Measurements from ENCODE around the gene NNMT. TPM values are rescaled to one million over a fixed set of nuclear protein-coding genes. Genes with fewer than 3 reads are reported as not detected.

Gene NNMT
- total and polyA plus RNA-seq, 2 experiments from 2014 or later: 1,043 to 1,317 TPM

GRCh38 chr11:114310095-114310494 is 13.9 kb downstream of the NNMT start:
- Histone ChIP-seq H2AFZ (no peak overlapping the region), H3F3A (ENCODE audit: insufficient read depth) (peaks cover 85% of the 10 kb centered on the region), H3K36me3 (ENCODE audit: low read depth) (peaks cover 56% of the 10 kb centered on the region), H3K9ac (peak overlapping the region; percentile 94), H3K9me3 (ENCODE audit: low read depth) (no peaks in the 10 kb centered on the region), H3K4me3 (peak overlapping the region; percentile 71), H3K4me1 (ENCODE audit: insufficient read depth) (peaks cover 58% of the 10 kb centered on the region), H4K20me1 (ENCODE audit: insufficient read depth) (no peaks in the 10 kb centered on the region; the same call in 1 of the 2 replicates), H3K27me3 (replicated peaks; ENCODE audit: insufficient read depth) (no peaks in the 10 kb centered on the region), H3K9me2 (ENCODE audit: insufficient read depth) (no peaks in the 10 kb centered on the region), H3K27ac (peak overlapping the region; percentile 99), H3K79me2 (ENCODE audit: insufficient read depth) (peaks cover 98% of the 10 kb centered on the region), H3K4me2 (ENCODE audit: unreplicated experiment) (peak overlapping the region; percentile 98)
- TF ChIP-seq EZH2 (IDR thresholded peaks at IDR 0.05; ENCODE audit: insufficient read depth, poor library complexity, severe bottlenecking): no peak
- no peak for TF ChIP-seq EZH2phosphoT487 (IDR thresholded peaks at IDR 0.05; ENCODE audit: insufficient read depth, low read depth)
- peak; percentile 8 for DNase-seq
- in situ Hi-C loops (cut with MboI): no loop called here
- 72 to 74% methylated on average over 2 of the region's 2 CpGs for WGBS, 2 experiments (ENCODE audit: low coverage in 1 of 2, low lambda C conversion rate in 2 of 2, missing lambda C conversion rate in 2 of 2)

- peaks cover 73% of the 10 kb centered on the region for H3K36me3 ChIP-seq (ENCODE audit: low read depth)
- no peak overlapping the region for H2AFZ ChIP-seq
- no peaks in the 10 kb centered on the region for H3K9me2 ChIP-seq (ENCODE audit: insufficient read depth)
- H3K9ac ChIP-seq: no peak overlapping the region
- no peak for TF ChIP-seq EZH2 (IDR thresholded peaks at IDR 0.05; ENCODE audit: insufficient read depth, poor library complexity, severe bottlenecking)
- TF ChIP-seq EZH2phosphoT487 (IDR thresholded peaks at IDR 0.05; ENCODE audit: insufficient read depth, low read depth): no peak
- DNase-seq: no peak
- in situ Hi-C loops (cut with MboI): no loop called here
- WGBS, 2 experiments (ENCODE audit: low coverage in 1 of 2, low lambda C conversion rate in 2 of 2, missing lambda C conversion rate in 2 of 2): 94 to 98% methylated on average over 10 of the region's 10 CpGs
- H3K4me1 ChIP-seq (ENCODE audit: insufficient read depth): peaks cover 60% of the 10 kb centered on the region
- peaks cover 100% of the 10 kb centered on the region for H3K79me2 ChIP-seq (ENCODE audit: insufficient read depth)
- H3F3A ChIP-seq (ENCODE audit: insufficient read depth): peaks cover 94% of the 10 kb centered on the region
- H4K20me1 ChIP-seq (ENCODE audit: insufficient read depth): no peaks in the 10 kb centered on the region; the same call in 1 of the 2 replicates
- no peaks in the 10 kb centered on the region for H3K9me3 ChIP-seq (ENCODE audit: low read depth)
- no peaks in the 10 kb centered on the region for H3K27me3 ChIP-seq (replicated peaks; ENCODE audit: insufficient read depth)
- H3K4me2 ChIP-seq (ENCODE audit: unreplicated experiment): no peak overlapping the region
- H3K4me3 ChIP-seq: no peak overlapping the region
- 0 out of 2 replicates have a peak overlapping the region, but pooled peaks have one; percentile 99 for H3K27ac ChIP-seq
Measured at GRCh38 chr11:114311946-114312345, 15.7 kb downstream of the NNMT start.

DNA sequence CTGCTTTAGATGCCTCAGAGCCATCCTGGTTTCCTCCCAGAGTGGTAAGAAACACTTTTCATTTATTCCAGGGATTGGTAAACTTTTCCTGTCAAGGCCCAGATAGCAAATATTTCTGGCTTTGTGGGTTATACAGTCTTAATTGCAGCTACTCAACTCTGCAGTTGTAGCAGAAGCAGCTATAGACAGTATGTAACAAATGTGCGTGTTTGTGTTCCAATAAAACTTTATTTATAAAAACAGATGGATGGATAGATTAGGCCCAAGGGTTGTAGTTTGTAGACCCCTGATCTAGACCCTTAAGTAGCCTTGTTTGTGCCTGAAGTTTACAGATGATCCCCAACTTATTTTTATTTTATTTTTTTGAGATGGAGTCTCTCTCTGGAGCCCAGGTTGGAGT is 17.9 kb downstream of the NNMT start:
- H3K27ac ChIP-seq: peak overlapping the region; percentile 53; the same call in 1 of the 2 replicates
- peaks cover 55% of the 10 kb centered on the region for H3K4me1 ChIP-seq (ENCODE audit: insufficient read depth)
- H3K9ac ChIP-seq: peak overlapping the region; percentile 36; the same call in 1 of the 2 replicates
- H3F3A ChIP-seq (ENCODE audit: insufficient read depth): peaks cover 97% of the 10 kb centered on the region
- 28 to 32% methylated on average over 1 of the region's 1 CpG for WGBS, 2 experiments (ENCODE audit: low coverage in 1 of 2, low lambda C conversion rate in 2 of 2, missing lambda C conversion rate in 2 of 2)
- peaks cover 87% of the 10 kb centered on the region for H3K79me2 ChIP-seq (ENCODE audit: insufficient read depth)
- DNase-seq: peak; percentile 4
- no peak overlapping the region for H3K4me2 ChIP-seq (ENCODE audit: unreplicated experiment)
- no peaks in the 10 kb centered on the region; the same call in 1 of the 2 replicates for H4K20me1 ChIP-seq (ENCODE audit: insufficient read depth)
- no peak for TF ChIP-seq EZH2 (IDR thresholded peaks at IDR 0.05; ENCODE audit: insufficient read depth, poor library complexity, severe bottlenecking)
- no peak for TF ChIP-seq EZH2phosphoT487 (IDR thresholded peaks at IDR 0.05; ENCODE audit: insufficient read depth, low read depth)
- H3K9me2 ChIP-seq (ENCODE audit: insufficient read depth): no peaks in the 10 kb centered on the region
- H2AFZ ChIP-seq: no peak overlapping the region
- H3K9me3 ChIP-seq (ENCODE audit: low read depth): no peaks in the 10 kb centered on the region
- peaks cover 83% of the 10 kb centered on the region for H3K36me3 ChIP-seq (ENCODE audit: low read depth)
- in situ Hi-C loops (cut with MboI): no loop called here
- H3K4me3 ChIP-seq: no peak overlapping the region
- H3K27me3 ChIP-seq (replicated peaks; ENCODE audit: insufficient read depth): no peaks in the 10 kb centered on the region

DNA sequence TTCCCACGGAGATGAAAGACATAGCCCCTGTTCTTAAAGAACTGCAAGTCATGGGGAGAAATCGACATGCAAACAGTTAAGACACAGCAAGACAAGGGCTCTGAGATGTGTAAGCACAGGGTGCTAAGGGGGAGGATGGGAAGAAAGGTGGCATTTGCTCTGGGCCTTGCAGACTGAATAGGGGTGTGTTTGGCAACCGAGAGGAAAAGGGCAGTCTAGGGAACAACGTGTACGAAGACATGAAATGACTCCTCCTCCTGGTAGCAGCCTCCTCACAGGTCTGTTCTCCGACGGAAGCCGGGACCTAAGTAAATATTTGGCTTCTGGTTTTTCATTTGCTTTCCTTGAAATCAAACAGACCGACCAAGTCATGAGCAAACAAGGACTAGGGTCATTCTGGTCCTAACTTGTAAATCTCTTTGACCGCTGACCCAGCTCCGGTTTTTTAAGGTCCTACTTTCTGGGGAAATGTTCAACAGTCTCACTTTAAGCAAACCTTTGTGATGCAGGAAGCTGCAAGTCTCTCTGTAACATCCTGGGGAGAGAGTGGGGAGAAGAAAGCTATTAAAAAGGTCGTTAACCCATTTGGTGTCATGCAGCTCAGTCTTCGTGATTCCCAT is 19.7 kb downstream of the NNMT start:
- Histone ChIP-seq H3K27me3 (replicated peaks; ENCODE audit: insufficient read depth) (no peaks in the 10 kb centered on the region), H3K27ac (peak overlapping the region; percentile 53), H2AFZ (no peak overlapping the region), H3K79me2 (ENCODE audit: insufficient read depth) (peaks cover 69% of the 10 kb centered on the region), H3F3A (ENCODE audit: insufficient read depth) (peaks cover 97% of the 10 kb centered on the region), H3K4me2 (ENCODE audit: unreplicated experiment) (no peak overlapping the region), H3K9ac (peak overlapping the region; percentile 36), H3K36me3 (ENCODE audit: low read depth) (peaks cover 66% of the 10 kb centered on the region), H3K9me3 (ENCODE audit: low read depth) (no peaks in the 10 kb centered on the region), H3K4me3 (no peak overlapping the region), H4K20me1 (ENCODE audit: insufficient read depth) (no peaks in the 10 kb centered on the region; the same call in 1 of the 2 replicates), H3K4me1 (ENCODE audit: insufficient read depth) (peaks cover 48% of the 10 kb centered on the region), H3K9me2 (ENCODE audit: insufficient read depth) (no peaks in the 10 kb centered on the region)
- WGBS, 2 experiments (ENCODE audit: low coverage in 1 of 2, low lambda C conversion rate in 2 of 2, missing lambda C conversion rate in 2 of 2): 33 to 42% methylated on average over 13 of the region's 13 CpGs
- in situ Hi-C loops (cut with MboI): no loop called here
- TF ChIP-seq EZH2 (IDR thresholded peaks at IDR 0.05; ENCODE audit: insufficient read depth, poor library complexity, severe bottlenecking) (no peak), EZH2phosphoT487 (IDR thresholded peaks at IDR 0.05; ENCODE audit: insufficient read depth, low read depth) (no peak)
- DNase-seq: peak; percentile 36

Measured in GM23248 (cell line).